Gastrocnemius medialis (tissue), 4 donors: ENCODE measurements around the gene TMSB4X.
A peak's percentile ranks its signal among the peaks of the same experiment; 100 is the strongest.

ENCODE experiments used
- POLR2A ChIP-seq, 2 donors: fragments of 450-650 bp; IDR thresholded peaks; one replicate each; pipeline ENCODE4 v1.6.1; 2017; ENCODE audit warnings: antibody characterized with exemption in 2 of 2, mild to moderate bottlenecking in 2 of 2, moderate library complexity in 2 of 2
- TF ChIP-seq, protein P1 (sequence below), 5 experiments: fragments of 450-650 bp in 3 of 5; fragments of 200-600 bp in 2 of 5; sonication (generic) in 2 of 5; IDR thresholded peaks in 4 of 5; conservative IDR thresholded peaks in 1 of 5; 1 replicate in 4 of 5; 2 replicates in 1 of 5; pipeline ENCODE4 v1.5.1; 2016 to 2019; ENCODE audit warnings: antibody characterized with exemption in 5 of 5, mild to moderate bottlenecking in 3 of 5, moderate library complexity in 3 of 5

DNA sequence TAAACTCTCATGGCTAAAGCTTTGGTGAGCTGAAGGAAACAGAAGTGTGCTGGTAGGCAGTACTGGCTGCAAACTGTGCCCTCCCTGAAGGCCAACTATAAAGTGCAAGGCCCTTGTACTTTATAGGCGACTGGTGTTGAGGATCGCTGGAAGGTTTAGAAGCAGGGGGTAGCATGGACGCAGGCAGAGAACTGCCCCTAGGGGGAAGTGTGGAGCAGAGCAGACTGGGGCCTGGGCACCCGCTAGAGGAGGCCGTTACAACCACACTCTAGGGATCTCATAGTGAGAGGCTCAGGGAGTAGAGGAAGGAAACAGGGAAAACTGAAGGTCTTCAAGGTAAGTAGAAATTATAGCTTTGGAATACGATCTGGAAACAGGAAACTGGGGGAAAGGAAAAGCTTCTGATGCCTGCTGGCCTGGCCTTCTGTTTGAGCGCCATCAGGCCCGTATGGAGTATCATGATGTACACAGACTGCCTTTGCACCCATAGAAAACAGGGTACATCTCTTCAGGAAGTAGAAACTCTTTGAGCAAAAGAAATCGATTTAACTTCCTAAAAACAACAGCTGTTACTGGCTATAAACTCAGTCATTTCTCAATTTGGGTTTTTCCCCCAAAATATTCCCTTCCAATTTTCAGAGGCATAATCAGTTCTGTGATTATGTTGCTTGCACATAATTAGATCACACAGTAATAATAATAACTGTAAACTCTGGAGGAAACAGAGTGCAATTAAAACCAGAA is 23.9 kb upstream of the TMSB4X start:
- TF ChIP-seq, protein P1, sequence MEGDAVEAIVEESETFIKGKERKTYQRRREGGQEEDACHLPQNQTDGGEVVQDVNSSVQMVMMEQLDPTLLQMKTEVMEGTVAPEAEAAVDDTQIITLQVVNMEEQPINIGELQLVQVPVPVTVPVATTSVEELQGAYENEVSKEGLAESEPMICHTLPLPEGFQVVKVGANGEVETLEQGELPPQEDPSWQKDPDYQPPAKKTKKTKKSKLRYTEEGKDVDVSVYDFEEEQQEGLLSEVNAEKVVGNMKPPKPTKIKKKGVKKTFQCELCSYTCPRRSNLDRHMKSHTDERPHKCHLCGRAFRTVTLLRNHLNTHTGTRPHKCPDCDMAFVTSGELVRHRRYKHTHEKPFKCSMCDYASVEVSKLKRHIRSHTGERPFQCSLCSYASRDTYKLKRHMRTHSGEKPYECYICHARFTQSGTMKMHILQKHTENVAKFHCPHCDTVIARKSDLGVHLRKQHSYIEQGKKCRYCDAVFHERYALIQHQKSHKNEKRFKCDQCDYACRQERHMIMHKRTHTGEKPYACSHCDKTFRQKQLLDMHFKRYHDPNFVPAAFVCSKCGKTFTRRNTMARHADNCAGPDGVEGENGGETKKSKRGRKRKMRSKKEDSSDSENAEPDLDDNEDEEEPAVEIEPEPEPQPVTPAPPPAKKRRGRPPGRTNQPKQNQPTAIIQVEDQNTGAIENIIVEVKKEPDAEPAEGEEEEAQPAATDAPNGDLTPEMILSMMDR (IDR thresholded peaks at IDR 0.05 in 4 of 5, conservative IDR thresholded peaks at IDR 0.05 in 1 of 5): peak in 1 of 5 experiments; percentile 36
- TF ChIP-seq POLR2A (IDR thresholded peaks at IDR 0.05): no peak
